WTC11 (cell line): ENCODE results near the gene OTUD7B. TPM values are rescaled to one million over a fixed set of nuclear protein-coding genes. Genes with fewer than 3 reads are reported as not detected.
A peak's percentile ranks its signal among the peaks of the same experiment; 100 is the strongest.

Experiments used
- ATAC-seq: fragments of 200-7000 bp; cut with Tn5 transposase; 2 replicates; pipeline ENCODE4 v1.10.0; 2021; ENCODE audit warnings: mild to moderate bottlenecking, moderate library complexity
- CTCF ChIA-PET: fragments of 300-600 bp; sonication (Branson Sonifier 250); formaldehyde crosslinking; loops from one replicate; lab custom pipeline; 2021; ENCODE audit warnings: antibody characterized with exemption; lab: Charles Lee
- POLR2A ChIA-PET: fragments of 350-600 bp; sonication (Branson Sonifier 250); formaldehyde crosslinking; loops from one replicate; lab custom pipeline; 2021; ENCODE audit warnings: antibody characterized with exemption; lab: Charles Lee
- DNase-seq: peaks from one replicate; pipeline ENCODE4 v3.0.0; 2021; ENCODE audit warnings: low spot score
- H3K27ac Mint-ChIP-seq: 2 replicates; pipeline ENCODE4 v1.8.0; 2021; ENCODE audit warnings: mixed read lengths
- H3K27me3 Mint-ChIP-seq: 2 replicates; pipeline ENCODE4 v1.8.0; 2021; ENCODE audit warnings: low read depth, mild to moderate bottlenecking, moderate library complexity, mixed read lengths
- H3K36me3 Mint-ChIP-seq: 2 replicates; pipeline ENCODE4 v1.8.0; 2021; ENCODE audit warnings: mixed read lengths
- H3K4me1 Mint-ChIP-seq: 2 replicates; pipeline ENCODE4 v1.8.0; 2022; ENCODE audit warnings: mixed read lengths
- H3K4me3 Mint-ChIP-seq: 2 replicates; pipeline ENCODE4 v1.8.0; 2021; ENCODE audit warnings: mild to moderate bottlenecking, moderate library complexity, mixed read lengths
- H3K9me3 Mint-ChIP-seq: 2 replicates; pipeline ENCODE4 v1.8.0; 2021; ENCODE audit warnings: mixed read lengths
- CREM ChIP-seq: sonication (generic); formaldehyde crosslinking; IDR thresholded peaks from 2 replicates; pipeline ENCODE4 v1.8.1; 2022; ENCODE audit warnings: mild to moderate bottlenecking, missing genetic modification reagents, moderate library complexity
- ESRRA ChIP-seq: sonication (generic); formaldehyde crosslinking; IDR thresholded peaks from 2 replicates; pipeline ENCODE4 v1.8.1; 2022; ENCODE audit warnings: mild to moderate bottlenecking, missing genetic modification reagents, borderline replicate concordance
- HMGA2 ChIP-seq: fragments of 250-450 bp; sonication (Bioruptor Pico); IDR thresholded peaks from 2 replicates; pipeline ENCODE4 v1.4.0; 2021; ENCODE audit warnings: mild to moderate bottlenecking, moderate library complexity
- KAT7 ChIP-seq: sonication (generic); formaldehyde crosslinking; IDR thresholded peaks from 2 replicates; pipeline ENCODE4 v1.8.1; 2023; ENCODE audit warnings: missing genetic modification reagents, mild to moderate bottlenecking, borderline replicate concordance
- NFATC4 ChIP-seq: fragments of 250-450 bp; sonication (Bioruptor Pico); IDR thresholded peaks from 2 replicates; pipeline ENCODE4 v1.9.0; 2021; ENCODE audit warnings: mild to moderate bottlenecking
- RORB ChIP-seq: fragments of 250-450 bp; sonication (Bioruptor Pico); IDR thresholded peaks from 2 replicates; pipeline ENCODE4 v1.9.0; 2021; ENCODE audit warnings: mild to moderate bottlenecking
- SP1 ChIP-seq: sonication (generic); formaldehyde crosslinking; conservative IDR thresholded peaks from 2 replicates; pipeline ENCODE4 v1.8.1; 2022; ENCODE audit warnings: missing genetic modification reagents
- ZNF263 ChIP-seq: sonication (generic); formaldehyde crosslinking; IDR thresholded peaks from 2 replicates; pipeline ENCODE4 v1.8.1; 2022; ENCODE audit warnings: low read depth, mild to moderate bottlenecking, moderate library complexity, missing genetic modification reagents
- ZNF416 ChIP-seq: fragments of 250-450 bp; sonication (Bioruptor Pico); IDR thresholded peaks from 2 replicates; pipeline ENCODE4 v1.9.0; 2021; ENCODE audit warnings: mild to moderate bottlenecking, inconsistent platforms
- ZNF671 ChIP-seq: fragments of 250-450 bp; sonication (Bioruptor Pico); IDR thresholded peaks from 2 replicates; pipeline ENCODE4 v1.8.0; 2021; ENCODE audit warnings: mild to moderate bottlenecking
- total RNA-seq: library from RNA; stranded (reverse); gene quantifications from 3 replicates; pipeline ENCODE4 v1.2.3, GENCODE V29; 2021
- TF ChIP-seq, protein P1 (sequence below): sonication (generic); formaldehyde crosslinking; IDR thresholded peaks from 2 replicates; pipeline ENCODE4 v1.8.1; 2023; ENCODE audit warnings: mild to moderate bottlenecking, missing genetic modification reagents
- TF ChIP-seq, protein P2 (sequence below): sonication (generic); formaldehyde crosslinking; IDR thresholded peaks from 2 replicates; pipeline ENCODE4 v1.8.0; 2022; ENCODE audit warnings: mild to moderate bottlenecking, missing genetic modification reagents
- TF ChIP-seq, protein P3 (sequence below): fragments of 250-450 bp; sonication (Bioruptor Pico); IDR thresholded peaks from 2 replicates; pipeline ENCODE4 v1.9.0; 2021; ENCODE audit warnings: mild to moderate bottlenecking, borderline replicate concordance
- TF ChIP-seq, protein P4 (sequence below): sonication (generic); formaldehyde crosslinking; IDR thresholded peaks from 2 replicates; pipeline ENCODE4 v1.8.0; 2023; ENCODE audit warnings: missing genetic modification reagents, mild to moderate bottlenecking, borderline replicate concordance
- TF ChIP-seq, protein P5 (sequence below): fragments of 250-450 bp; sonication (Bioruptor Pico); IDR thresholded peaks from 2 replicates; pipeline ENCODE4 v2.1.2; 2022; ENCODE audit warnings: mild to moderate bottlenecking, moderate library complexity
- TF ChIP-seq, protein P6 (sequence below): sonication (generic); formaldehyde crosslinking; IDR thresholded peaks from 2 replicates; pipeline ENCODE4 v1.8.1; 2023; ENCODE audit warnings: mild to moderate bottlenecking, missing genetic modification reagents, moderate library complexity
- TF ChIP-seq, protein P7 (sequence below): fragments of 250-450 bp; sonication (Bioruptor Pico); IDR thresholded peaks from 2 replicates; pipeline ENCODE4 v1.9.0; 2021; ENCODE audit warnings: moderate library complexity, mild to moderate bottlenecking, inconsistent platforms, borderline replicate concordance
- TF ChIP-seq, protein P8 (sequence below): sonication (generic); formaldehyde crosslinking; IDR thresholded peaks from 2 replicates; pipeline ENCODE4 v1.8.1; 2022; ENCODE audit warnings: mild to moderate bottlenecking, moderate library complexity, missing genetic modification reagents

OTUD7B gene
- total RNA-seq, 1 experiment from 2014 or later = 21.0 TPM

DNA sequence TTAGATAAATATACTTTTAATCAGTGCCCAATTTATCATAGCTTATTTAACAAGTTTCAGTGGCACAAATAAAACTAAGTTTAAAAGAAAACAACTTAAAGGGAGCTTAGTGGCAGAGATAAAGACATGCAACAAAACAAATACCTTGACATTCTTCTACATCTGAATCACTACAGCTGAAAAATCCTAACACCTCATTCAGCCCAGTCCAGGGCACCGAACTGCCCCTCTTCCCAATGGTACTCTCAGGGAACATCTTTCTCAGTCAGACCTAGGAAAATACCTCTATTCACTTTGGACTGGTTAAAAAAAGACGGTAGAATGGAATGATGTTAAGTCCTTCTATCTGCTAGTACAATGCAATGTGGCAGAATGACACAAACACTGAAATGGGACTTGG lies 8.3 kb downstream of the OTUD7B start (continued):
- TF ChIP-seq, protein P1, sequence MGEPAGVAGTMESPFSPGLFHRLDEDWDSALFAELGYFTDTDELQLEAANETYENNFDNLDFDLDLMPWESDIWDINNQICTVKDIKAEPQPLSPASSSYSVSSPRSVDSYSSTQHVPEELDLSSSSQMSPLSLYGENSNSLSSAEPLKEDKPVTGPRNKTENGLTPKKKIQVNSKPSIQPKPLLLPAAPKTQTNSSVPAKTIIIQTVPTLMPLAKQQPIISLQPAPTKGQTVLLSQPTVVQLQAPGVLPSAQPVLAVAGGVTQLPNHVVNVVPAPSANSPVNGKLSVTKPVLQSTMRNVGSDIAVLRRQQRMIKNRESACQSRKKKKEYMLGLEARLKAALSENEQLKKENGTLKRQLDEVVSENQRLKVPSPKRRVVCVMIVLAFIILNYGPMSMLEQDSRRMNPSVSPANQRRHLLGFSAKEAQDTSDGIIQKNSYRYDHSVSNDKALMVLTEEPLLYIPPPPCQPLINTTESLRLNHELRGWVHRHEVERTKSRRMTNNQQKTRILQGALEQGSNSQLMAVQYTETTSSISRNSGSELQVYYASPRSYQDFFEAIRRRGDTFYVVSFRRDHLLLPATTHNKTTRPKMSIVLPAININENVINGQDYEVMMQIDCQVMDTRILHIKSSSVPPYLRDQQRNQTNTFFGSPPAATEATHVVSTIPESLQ (CRISPR knock-in tag) = no peak
- TF ChIP-seq ESRRA = no peak

DNA sequence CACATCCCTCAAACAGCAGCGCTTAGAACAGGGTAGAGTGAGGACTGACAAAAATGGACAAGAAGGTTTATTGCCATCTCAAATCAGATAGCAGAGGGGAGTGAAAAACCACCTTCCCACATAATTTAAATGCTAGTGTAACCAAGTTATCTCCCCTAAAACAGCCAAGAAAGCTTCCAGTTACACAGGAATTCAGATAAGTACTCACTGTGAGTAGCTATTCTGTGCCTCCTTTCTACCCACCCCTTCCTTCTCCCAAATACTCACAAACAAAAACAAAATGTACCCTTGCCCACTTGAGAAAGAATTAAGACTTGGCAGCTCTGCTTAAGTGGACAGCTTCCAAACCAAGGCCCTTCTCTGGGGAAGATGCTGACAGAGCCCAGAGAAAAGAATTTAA lies 9.1 kb downstream of the OTUD7B start:
- CTCF ChIA-PET = no interaction called here
- ATAC-seq = no peak
- TF ChIP-seq CREM (no peak), ZNF416 (CRISPR knock-in tag) (no peak), SP1 (no peak), RORB (CRISPR knock-in tag) (no peak), HMGA2 (no peak), ZNF263 (CRISPR knock-in tag) (no peak), ZNF671 (CRISPR knock-in tag) (no peak), KAT7 (no peak), NFATC4 (no peak)
- TF ChIP-seq, protein P2, sequence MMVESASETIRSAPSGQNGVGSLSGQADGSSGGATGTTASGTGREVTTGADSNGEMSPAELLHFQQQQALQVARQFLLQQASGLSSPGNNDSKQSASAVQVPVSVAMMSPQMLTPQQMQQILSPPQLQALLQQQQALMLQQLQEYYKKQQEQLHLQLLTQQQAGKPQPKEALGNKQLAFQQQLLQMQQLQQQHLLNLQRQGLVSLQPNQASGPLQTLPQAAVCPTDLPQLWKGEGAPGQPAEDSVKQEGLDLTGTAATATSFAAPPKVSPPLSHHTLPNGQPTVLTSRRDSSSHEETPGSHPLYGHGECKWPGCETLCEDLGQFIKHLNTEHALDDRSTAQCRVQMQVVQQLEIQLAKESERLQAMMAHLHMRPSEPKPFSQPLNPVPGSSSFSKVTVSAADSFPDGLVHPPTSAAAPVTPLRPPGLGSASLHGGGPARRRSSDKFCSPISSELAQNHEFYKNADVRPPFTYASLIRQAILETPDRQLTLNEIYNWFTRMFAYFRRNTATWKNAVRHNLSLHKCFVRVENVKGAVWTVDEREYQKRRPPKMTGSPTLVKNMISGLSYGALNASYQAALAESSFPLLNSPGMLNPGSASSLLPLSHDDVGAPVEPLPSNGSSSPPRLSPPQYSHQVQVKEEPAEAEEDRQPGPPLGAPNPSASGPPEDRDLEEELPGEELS (CRISPR knock-in tag) = no peak
- TF ChIP-seq, protein P3, sequence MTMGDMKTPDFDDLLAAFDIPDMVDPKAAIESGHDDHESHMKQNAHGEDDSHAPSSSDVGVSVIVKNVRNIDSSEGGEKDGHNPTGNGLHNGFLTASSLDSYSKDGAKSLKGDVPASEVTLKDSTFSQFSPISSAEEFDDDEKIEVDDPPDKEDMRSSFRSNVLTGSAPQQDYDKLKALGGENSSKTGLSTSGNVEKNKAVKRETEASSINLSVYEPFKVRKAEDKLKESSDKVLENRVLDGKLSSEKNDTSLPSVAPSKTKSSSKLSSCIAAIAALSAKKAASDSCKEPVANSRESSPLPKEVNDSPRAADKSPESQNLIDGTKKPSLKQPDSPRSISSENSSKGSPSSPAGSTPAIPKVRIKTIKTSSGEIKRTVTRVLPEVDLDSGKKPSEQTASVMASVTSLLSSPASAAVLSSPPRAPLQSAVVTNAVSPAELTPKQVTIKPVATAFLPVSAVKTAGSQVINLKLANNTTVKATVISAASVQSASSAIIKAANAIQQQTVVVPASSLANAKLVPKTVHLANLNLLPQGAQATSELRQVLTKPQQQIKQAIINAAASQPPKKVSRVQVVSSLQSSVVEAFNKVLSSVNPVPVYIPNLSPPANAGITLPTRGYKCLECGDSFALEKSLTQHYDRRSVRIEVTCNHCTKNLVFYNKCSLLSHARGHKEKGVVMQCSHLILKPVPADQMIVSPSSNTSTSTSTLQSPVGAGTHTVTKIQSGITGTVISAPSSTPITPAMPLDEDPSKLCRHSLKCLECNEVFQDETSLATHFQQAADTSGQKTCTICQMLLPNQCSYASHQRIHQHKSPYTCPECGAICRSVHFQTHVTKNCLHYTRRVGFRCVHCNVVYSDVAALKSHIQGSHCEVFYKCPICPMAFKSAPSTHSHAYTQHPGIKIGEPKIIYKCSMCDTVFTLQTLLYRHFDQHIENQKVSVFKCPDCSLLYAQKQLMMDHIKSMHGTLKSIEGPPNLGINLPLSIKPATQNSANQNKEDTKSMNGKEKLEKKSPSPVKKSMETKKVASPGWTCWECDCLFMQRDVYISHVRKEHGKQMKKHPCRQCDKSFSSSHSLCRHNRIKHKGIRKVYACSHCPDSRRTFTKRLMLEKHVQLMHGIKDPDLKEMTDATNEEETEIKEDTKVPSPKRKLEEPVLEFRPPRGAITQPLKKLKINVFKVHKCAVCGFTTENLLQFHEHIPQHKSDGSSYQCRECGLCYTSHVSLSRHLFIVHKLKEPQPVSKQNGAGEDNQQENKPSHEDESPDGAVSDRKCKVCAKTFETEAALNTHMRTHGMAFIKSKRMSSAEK (CRISPR knock-in tag) = no peak
- TF ChIP-seq, protein P4, sequence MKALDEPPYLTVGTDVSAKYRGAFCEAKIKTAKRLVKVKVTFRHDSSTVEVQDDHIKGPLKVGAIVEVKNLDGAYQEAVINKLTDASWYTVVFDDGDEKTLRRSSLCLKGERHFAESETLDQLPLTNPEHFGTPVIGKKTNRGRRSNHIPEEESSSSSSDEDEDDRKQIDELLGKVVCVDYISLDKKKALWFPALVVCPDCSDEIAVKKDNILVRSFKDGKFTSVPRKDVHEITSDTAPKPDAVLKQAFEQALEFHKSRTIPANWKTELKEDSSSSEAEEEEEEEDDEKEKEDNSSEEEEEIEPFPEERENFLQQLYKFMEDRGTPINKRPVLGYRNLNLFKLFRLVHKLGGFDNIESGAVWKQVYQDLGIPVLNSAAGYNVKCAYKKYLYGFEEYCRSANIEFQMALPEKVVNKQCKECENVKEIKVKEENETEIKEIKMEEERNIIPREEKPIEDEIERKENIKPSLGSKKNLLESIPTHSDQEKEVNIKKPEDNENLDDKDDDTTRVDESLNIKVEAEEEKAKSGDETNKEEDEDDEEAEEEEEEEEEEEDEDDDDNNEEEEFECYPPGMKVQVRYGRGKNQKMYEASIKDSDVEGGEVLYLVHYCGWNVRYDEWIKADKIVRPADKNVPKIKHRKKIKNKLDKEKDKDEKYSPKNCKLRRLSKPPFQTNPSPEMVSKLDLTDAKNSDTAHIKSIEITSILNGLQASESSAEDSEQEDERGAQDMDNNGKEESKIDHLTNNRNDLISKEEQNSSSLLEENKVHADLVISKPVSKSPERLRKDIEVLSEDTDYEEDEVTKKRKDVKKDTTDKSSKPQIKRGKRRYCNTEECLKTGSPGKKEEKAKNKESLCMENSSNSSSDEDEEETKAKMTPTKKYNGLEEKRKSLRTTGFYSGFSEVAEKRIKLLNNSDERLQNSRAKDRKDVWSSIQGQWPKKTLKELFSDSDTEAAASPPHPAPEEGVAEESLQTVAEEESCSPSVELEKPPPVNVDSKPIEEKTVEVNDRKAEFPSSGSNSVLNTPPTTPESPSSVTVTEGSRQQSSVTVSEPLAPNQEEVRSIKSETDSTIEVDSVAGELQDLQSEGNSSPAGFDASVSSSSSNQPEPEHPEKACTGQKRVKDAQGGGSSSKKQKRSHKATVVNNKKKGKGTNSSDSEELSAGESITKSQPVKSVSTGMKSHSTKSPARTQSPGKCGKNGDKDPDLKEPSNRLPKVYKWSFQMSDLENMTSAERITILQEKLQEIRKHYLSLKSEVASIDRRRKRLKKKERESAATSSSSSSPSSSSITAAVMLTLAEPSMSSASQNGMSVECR = no peak
- TF ChIP-seq, protein P5, sequence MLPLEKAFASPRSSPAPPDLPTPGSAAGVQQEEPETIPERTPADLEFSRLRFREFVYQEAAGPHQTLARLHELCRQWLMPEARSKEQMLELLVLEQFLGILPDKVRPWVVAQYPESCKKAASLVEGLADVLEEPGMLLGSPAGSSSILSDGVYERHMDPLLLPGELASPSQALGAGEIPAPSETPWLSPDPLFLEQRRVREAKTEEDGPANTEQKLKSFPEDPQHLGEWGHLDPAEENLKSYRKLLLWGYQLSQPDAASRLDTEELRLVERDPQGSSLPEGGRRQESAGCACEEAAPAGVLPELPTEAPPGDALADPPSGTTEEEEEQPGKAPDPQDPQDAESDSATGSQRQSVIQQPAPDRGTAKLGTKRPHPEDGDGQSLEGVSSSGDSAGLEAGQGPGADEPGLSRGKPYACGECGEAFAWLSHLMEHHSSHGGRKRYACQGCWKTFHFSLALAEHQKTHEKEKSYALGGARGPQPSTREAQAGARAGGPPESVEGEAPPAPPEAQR (CRISPR knock-in tag) = no peak
- TF ChIP-seq, protein P6, sequence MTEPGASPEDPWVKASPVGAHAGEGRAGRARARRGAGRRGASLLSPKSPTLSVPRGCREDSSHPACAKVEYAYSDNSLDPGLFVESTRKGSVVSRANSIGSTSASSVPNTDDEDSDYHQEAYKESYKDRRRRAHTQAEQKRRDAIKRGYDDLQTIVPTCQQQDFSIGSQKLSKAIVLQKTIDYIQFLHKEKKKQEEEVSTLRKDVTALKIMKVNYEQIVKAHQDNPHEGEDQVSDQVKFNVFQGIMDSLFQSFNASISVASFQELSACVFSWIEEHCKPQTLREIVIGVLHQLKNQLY (CRISPR knock-in tag) = no peak
- TF ChIP-seq, protein P7, sequence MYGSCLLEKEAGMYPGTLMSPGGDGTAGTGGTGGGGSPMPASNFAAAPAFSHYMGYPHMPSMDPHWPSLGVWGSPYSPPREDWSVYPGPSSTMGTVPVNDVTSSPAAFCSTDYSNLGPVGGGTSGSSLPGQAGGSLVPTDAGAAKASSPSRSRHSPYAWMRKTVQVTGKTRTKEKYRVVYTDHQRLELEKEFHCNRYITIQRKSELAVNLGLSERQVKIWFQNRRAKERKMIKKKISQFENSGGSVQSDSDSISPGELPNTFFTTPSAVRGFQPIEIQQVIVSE (CRISPR knock-in tag) = no peak
- TF ChIP-seq, protein P8, sequence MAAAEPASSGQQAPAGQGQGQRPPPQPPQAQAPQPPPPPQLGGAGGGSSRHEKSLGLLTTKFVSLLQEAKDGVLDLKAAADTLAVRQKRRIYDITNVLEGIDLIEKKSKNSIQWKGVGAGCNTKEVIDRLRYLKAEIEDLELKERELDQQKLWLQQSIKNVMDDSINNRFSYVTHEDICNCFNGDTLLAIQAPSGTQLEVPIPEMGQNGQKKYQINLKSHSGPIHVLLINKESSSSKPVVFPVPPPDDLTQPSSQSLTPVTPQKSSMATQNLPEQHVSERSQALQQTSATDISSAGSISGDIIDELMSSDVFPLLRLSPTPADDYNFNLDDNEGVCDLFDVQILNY (CRISPR knock-in tag) = no peak

More for the DNA sequence above, 9.1 kb downstream of the OTUD7B start:
- H3K4me3 Mint-ChIP-seq = no peak overlapping the region
- peaks cover 6% of the 10 kb centered on the region for H3K36me3 Mint-ChIP-seq
- no peak for DNase-seq
- POLR2A ChIA-PET = no interaction called here
- peaks cover 7% of the 10 kb centered on the region for H3K4me1 Mint-ChIP-seq
- H3K9me3 Mint-ChIP-seq = no peaks in the 10 kb centered on the region
- no peaks in the 10 kb centered on the region for H3K27me3 Mint-ChIP-seq
- H3K27ac Mint-ChIP-seq = peak overlapping the region; percentile 42; the same call in 1 of the 2 replicates
